ENCODE measurements around the gene GALNT1. TPM values are rescaled to one million over a fixed set of nuclear protein-coding genes. Genes with fewer than 3 reads are reported as not detected.
A peak's percentile ranks its signal among the peaks of the same experiment; 100 is the strongest.

GALNT1 gene
- total RNA-seq, 1 experiment from 2014 or later, result 80.1 TPM

- POLR2A ChIA-PET, result no interaction called here
- no peak for ATAC-seq
These were observed 34.5 kb downstream of the GALNT1 start for GRCh38 chr18:35616074-35616473.

DNA sequence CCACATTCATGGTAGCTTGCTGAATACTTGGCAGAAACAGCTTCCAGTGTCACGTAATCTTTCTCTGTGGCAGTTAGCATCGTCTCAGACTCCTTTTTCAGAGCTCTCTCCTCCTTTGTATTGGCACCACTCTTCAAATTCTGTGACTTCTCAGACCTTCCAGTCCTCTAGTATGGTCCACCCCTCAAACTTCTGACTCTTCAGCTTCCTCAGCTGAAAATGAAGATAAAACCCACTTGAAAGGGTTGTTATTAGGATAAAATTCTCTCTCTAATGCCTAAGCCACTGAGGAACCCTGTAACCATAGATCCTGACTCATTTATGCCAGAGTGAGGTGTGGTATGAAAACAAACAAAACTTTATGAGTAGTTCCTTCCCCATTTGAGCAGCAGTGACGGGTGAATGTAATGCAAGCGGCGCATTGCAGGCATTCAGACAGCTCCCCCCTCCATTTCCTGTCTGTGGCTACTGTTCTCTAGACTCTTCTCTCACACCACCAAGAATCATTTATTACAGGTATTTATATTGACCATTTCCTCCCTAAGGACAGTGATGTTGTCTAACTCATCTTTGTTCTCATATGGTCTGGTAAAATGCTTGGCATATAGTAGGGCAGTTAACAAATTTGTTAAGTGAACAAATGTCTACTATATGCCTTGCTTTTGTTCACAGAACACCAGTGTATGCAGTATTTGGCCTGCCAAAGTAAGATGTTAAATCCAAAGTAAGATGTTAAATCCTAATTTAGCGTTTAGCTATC lies 35.3 kb downstream of the GALNT1 start:
- no peak for DNase-seq (ENCODE audit: low spot score)

More at GRCh38 chr18:35616074-35616473, 34.5 kb downstream of the GALNT1 start:
- DNase-seq (ENCODE audit: low spot score), result no peak
- TF ChIP-seq RORB (CRISPR knock-in tag; IDR thresholded peaks at IDR 0.05) (no peak), ZNF416 (CRISPR knock-in tag; IDR thresholded peaks at IDR 0.05) (no peak), ZNF425 (CRISPR knock-in tag; conservative IDR thresholded peaks at IDR 0.05) (no peak), ZNF423 (CRISPR knock-in tag; IDR thresholded peaks at IDR 0.05) (no peak), MXD4 (CRISPR knock-in tag; IDR thresholded peaks at IDR 0.05; ENCODE audit: borderline replicate concordance) (no peak), FOXK1 (CRISPR knock-in tag; IDR thresholded peaks at IDR 0.05) (no peak)
- TF ChIP-seq, protein P1, sequence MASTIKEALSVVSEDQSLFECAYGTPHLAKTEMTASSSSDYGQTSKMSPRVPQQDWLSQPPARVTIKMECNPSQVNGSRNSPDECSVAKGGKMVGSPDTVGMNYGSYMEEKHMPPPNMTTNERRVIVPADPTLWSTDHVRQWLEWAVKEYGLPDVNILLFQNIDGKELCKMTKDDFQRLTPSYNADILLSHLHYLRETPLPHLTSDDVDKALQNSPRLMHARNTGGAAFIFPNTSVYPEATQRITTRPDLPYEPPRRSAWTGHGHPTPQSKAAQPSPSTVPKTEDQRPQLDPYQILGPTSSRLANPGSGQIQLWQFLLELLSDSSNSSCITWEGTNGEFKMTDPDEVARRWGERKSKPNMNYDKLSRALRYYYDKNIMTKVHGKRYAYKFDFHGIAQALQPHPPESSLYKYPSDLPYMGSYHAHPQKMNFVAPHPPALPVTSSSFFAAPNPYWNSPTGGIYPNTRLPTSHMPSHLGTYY (CRISPR knock-in tag; IDR thresholded peaks at IDR 0.05), result no peak
- CTCF ChIA-PET, result interaction anchor here (0.6 to 1.3 kb wide), 2 partner anchors 68 to 230 kb away, joined by 5 read pairs; no protein-coding TSS in a partner anchor
- no peak overlapping the region for H3K4me3 Mint-ChIP-seq
- no peaks in the 10 kb centered on the region for H3K27me3 Mint-ChIP-seq (ENCODE audit: low read depth)
- H3K4me1 Mint-ChIP-seq, result peaks cover 3% of the 10 kb centered on the region; the same call in 1 of the 2 replicates
- H3K27ac Mint-ChIP-seq, result no peak overlapping the region
- no peaks in the 10 kb centered on the region for H3K9me3 Mint-ChIP-seq
- no peaks in the 10 kb centered on the region for H3K36me3 Mint-ChIP-seq

GRCh38 chr18:35617865-35618264 lies 36.3 kb downstream of the GALNT1 start:
- ChIA-PET CTCF (no interaction called here), POLR2A (no interaction called here)
- Mint-ChIP-seq H3K4me3 (no peak overlapping the region), H3K27me3 (ENCODE audit: low read depth) (no peaks in the 10 kb centered on the region), H3K9me3 (no peaks in the 10 kb centered on the region), H3K36me3 (no peaks in the 10 kb centered on the region), H3K27ac (no peak overlapping the region), H3K4me1 (peaks cover 3% of the 10 kb centered on the region; the same call in 1 of the 2 replicates)
- DNase-seq (ENCODE audit: low spot score) (no peak), ATAC-seq (no peak)
- no peak for TF ChIP-seq TEAD4 (CRISPR knock-in tag; IDR thresholded peaks at IDR 0.05)
- TF ChIP-seq NFE2L1 (CRISPR knock-in tag; IDR thresholded peaks at IDR 0.05), result no peak
- no peak for TF ChIP-seq ZNF512 (CRISPR knock-in tag; IDR thresholded peaks at IDR 0.05; ENCODE audit: borderline replicate concordance)
- TF ChIP-seq E2F5 (CRISPR knock-in tag; IDR thresholded peaks at IDR 0.05), result no peak

More for the DNA sequence above, 35.3 kb downstream of the GALNT1 start:
- Mint-ChIP-seq H3K4me1 (peaks cover 3% of the 10 kb centered on the region; the same call in 1 of the 2 replicates), H3K9me3 (no peaks in the 10 kb centered on the region), H3K36me3 (no peaks in the 10 kb centered on the region), H3K4me3 (no peak overlapping the region), H3K27ac (no peak overlapping the region), H3K27me3 (ENCODE audit: low read depth) (no peaks in the 10 kb centered on the region)
- POLR2A ChIA-PET, result interaction anchor here (0.6 kb wide), 1 partner anchor 908 kb away, joined by 3 read pairs; no protein-coding TSS in a partner anchor
- ATAC-seq, result peak; percentile 76
- CTCF ChIA-PET, result interaction anchor here (0.6 to 1.3 kb wide), 2 partner anchors 69 to 230 kb away, joined by 5 read pairs; no protein-coding TSS in a partner anchor
- TF ChIP-seq E2F5 (CRISPR knock-in tag; IDR thresholded peaks at IDR 0.05), result no peak
- TF ChIP-seq, protein P2, sequence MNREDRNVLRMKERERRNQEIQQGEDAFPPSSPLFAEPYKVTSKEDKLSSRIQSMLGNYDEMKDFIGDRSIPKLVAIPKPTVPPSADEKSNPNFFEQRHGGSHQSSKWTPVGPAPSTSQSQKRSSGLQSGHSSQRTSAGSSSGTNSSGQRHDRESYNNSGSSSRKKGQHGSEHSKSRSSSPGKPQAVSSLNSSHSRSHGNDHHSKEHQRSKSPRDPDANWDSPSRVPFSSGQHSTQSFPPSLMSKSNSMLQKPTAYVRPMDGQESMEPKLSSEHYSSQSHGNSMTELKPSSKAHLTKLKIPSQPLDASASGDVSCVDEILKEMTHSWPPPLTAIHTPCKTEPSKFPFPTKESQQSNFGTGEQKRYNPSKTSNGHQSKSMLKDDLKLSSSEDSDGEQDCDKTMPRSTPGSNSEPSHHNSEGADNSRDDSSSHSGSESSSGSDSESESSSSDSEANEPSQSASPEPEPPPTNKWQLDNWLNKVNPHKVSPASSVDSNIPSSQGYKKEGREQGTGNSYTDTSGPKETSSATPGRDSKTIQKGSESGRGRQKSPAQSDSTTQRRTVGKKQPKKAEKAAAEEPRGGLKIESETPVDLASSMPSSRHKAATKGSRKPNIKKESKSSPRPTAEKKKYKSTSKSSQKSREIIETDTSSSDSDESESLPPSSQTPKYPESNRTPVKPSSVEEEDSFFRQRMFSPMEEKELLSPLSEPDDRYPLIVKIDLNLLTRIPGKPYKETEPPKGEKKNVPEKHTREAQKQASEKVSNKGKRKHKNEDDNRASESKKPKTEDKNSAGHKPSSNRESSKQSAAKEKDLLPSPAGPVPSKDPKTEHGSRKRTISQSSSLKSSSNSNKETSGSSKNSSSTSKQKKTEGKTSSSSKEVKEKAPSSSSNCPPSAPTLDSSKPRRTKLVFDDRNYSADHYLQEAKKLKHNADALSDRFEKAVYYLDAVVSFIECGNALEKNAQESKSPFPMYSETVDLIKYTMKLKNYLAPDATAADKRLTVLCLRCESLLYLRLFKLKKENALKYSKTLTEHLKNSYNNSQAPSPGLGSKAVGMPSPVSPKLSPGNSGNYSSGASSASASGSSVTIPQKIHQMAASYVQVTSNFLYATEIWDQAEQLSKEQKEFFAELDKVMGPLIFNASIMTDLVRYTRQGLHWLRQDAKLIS (CRISPR knock-in tag; IDR thresholded peaks at IDR 0.05; ENCODE audit: borderline replicate concordance), result no peak

Measured in WTC11 (cell line).